Left ventricle myocardium superior (tissue), 1 donor: Measurements from ENCODE around the gene ZNF619. TPM values are rescaled to one million over a fixed set of nuclear protein-coding genes. Genes with fewer than 3 reads are reported as not detected.

Source experiments
- ATAC-seq: fragments of 200-7000 bp; cut with Tn5 transposase; one replicate; pipeline ENCODE4 v1.9.1; 2020; ENCODE audit warnings: mild to moderate bottlenecking, moderate library complexity
- DNase-seq: peaks from one replicate; pipeline ENCODE4 v3.0.0-alpha.2; 2020
- intact Hi-C: fragments of 100-400 bp; cut with micrococcal nuclease; formaldehyde crosslinking; loops from one replicate; pipeline ENCODE4 v1.11.0; 2022
- total RNA-seq: library from RNA; stranded (reverse); fragmentation: NEBNext Ultra II Directional; extraction: Animal tissue kit (Norgen Biotek cat#: 25700); gene quantifications from one replicate; pipeline ENCODE4 v1.2.1, GENCODE V29; 2021
- donor health status: DM: no; HTN: yes; CAD: no; lungs with severe emphysema.

Gene ZNF619
- total RNA-seq, 1 donor from 2014 or later = 4.3 TPM

- no peak for DNase-seq
- ATAC-seq = no peak
- intact Hi-C loops = no loop called here
These were observed 13.3 kb upstream of the ZNF619 start for GRCh38 chr3:40463579-40463978.

GRCh38 chr3:40464339-40465110 is 12.4 kb upstream of the ZNF619 start:
- intact Hi-C loops = no loop called here
- ATAC-seq = no peak
- DNase-seq = no peak

- DNase-seq (no peak), ATAC-seq (no peak)
- intact Hi-C loops = no loop called here
These were observed 11.9 kb upstream of the ZNF619 start for GRCh38 chr3:40465111-40465407.

GRCh38 chr3:40465456-40465855 is 11.5 kb upstream of the ZNF619 start:
- DNase-seq = no peak
- ATAC-seq = no peak
- intact Hi-C loops = no loop called here

- ATAC-seq = no peak
- DNase-seq = no peak
- intact Hi-C loops = no loop called here
These were observed 8.9 kb upstream of the ZNF619 start for GRCh38 chr3:40468018-40468417.

GRCh38 chr3:40470701-40471100 is 6.2 kb upstream of the ZNF619 start:
- no peak for ATAC-seq
- no peak for DNase-seq
- intact Hi-C loops = no loop called here

GRCh38 chr3:40477666-40478065 is 744 bp downstream of the ZNF619 start:
- intact Hi-C loops = loop anchor here (2.0 kb wide), 1 partner anchor 47 kb away; the partner anchor contains the start of gene ZNF621
- peak; percentile 46 for ATAC-seq

GRCh38 chr3:40487172-40487571 is 10.2 kb downstream of the ZNF619 start:
- no peak for ATAC-seq
- intact Hi-C loops = no loop called here
- DNase-seq = no peak

More at GRCh38 chr3:40477666-40478065, 744 bp downstream of the ZNF619 start:
- DNase-seq = no peak

GRCh38 chr3:40490916-40491315 is 14.0 kb downstream of the ZNF619 start:
- intact Hi-C loops = no loop called here
- ATAC-seq = no peak
- DNase-seq = no peak

- intact Hi-C loops = no loop called here
These were observed 17.8 kb downstream of the ZNF619 start for GRCh38 chr3:40494698-40495097.

GRCh38 chr3:40497288-40497687 is 20.4 kb downstream of the ZNF619 start:
- DNase-seq = no peak
- no peak for ATAC-seq
- intact Hi-C loops = no loop called here

More at GRCh38 chr3:40494698-40495097, 17.8 kb downstream of the ZNF619 start:
- no peak for DNase-seq
- no peak for ATAC-seq

- DNase-seq (no peak), ATAC-seq (no peak)
- intact Hi-C loops = no loop called here
These were observed 23.0 kb downstream of the ZNF619 start for GRCh38 chr3:40499952-40500351.

- DNase-seq (no peak), ATAC-seq (no peak)
- intact Hi-C loops = no loop called here
These were observed 25.1 kb downstream of the ZNF619 start for GRCh38 chr3:40502034-40502433.

GRCh38 chr3:40504636-40505430 is 27.9 kb downstream of the ZNF619 start:
- DNase-seq (no peak), ATAC-seq (no peak)
- intact Hi-C loops = no loop called here

GRCh38 chr3:40505599-40506462 is 28.9 kb downstream of the ZNF619 start, which contains the start of gene ZNF620:
TSS of gene ZNF620 (plus strand) at chr3:40506039. CDS start at chr3:40506353, 314 bp downstream.
- intact Hi-C loops = no loop called here
- peak; percentile 96 for ATAC-seq
- DNase-seq = peak; percentile 80

GRCh38 chr3:40511031-40511718 is 34.3 kb downstream of the ZNF619 start:
- intact Hi-C loops = no loop called here
- ATAC-seq = no peak

GRCh38 chr3:40516201-40516600 is 39.3 kb downstream of the ZNF619 start:
- ATAC-seq (no peak), DNase-seq (no peak)
- intact Hi-C loops = no loop called here

More at GRCh38 chr3:40511031-40511718, 34.3 kb downstream of the ZNF619 start:
- no peak for DNase-seq

GRCh38 chr3:40518067-40518466 is 41.1 kb downstream of the ZNF619 start:
- ATAC-seq (no peak), DNase-seq (no peak)
- intact Hi-C loops = no loop called here

GRCh38 chr3:40518848-40519247 is 41.9 kb downstream of the ZNF619 start:
- DNase-seq (no peak), ATAC-seq (no peak)
- intact Hi-C loops = no loop called here
